Testis (tissue), 3 donors: ENCODE data around the gene WHRN. TPM values are rescaled to one million over a fixed set of nuclear protein-coding genes. Genes with fewer than 3 reads are reported as not detected.

Source experiments
- DNase-seq: peaks from one replicate; pipeline ENCODE4 v3.0.0-alpha.2; 2019
- H3K27ac ChIP-seq, 2 donors: fragments of 200-600 bp; sonication (generic); one replicate each; pipeline ENCODE4 v1.5.1; 2019
- H3K27me3 ChIP-seq: fragments of 200-600 bp; sonication (generic); one replicate; pipeline ENCODE4 v1.5.1; 2019
- H3K36me3 ChIP-seq: fragments of 200-600 bp; sonication (generic); one replicate; pipeline ENCODE4 v1.5.1; 2017; ENCODE audit warnings: low read depth; ENCODE audit errors: missing control alignments
- H3K4me1 ChIP-seq: fragments of 200-600 bp; sonication (generic); one replicate; pipeline ENCODE4 v1.5.1; 2019
- H3K4me3 ChIP-seq, 2 donors: fragments of 200-600 bp; sonication (generic); one replicate each; pipeline ENCODE4 v1.5.1; 2017 to 2019
- H3K9me3 ChIP-seq: fragments of 200-600 bp; sonication (generic); one replicate; pipeline ENCODE4 v1.5.1; 2017
- CTCF ChIP-seq, 3 experiments: fragments of 450-650 bp in 2 of 3; fragments of 200-600 bp in 1 of 3; sonication (generic) in 1 of 3; IDR thresholded peaks; one replicate each; pipeline ENCODE4 v1.5.1; 2016 to 2019; ENCODE audit warnings: antibody characterized with exemption in 3 of 3, mild to moderate bottlenecking in 2 of 3, moderate library complexity in 1 of 3
- POLR2A ChIP-seq: fragments of 450-650 bp; IDR thresholded peaks from one replicate; pipeline ENCODE4 v1.6.1; 2017; ENCODE audit warnings: antibody characterized with exemption, mild to moderate bottlenecking, moderate library complexity
- WGBS, 2 donors: methylation state at CpG; one replicate each; pipeline ENCODE4 v1.1.5; 2018; 5-methylcytosine and 5-hydroxymethylcytosine counted together
- intact Hi-C: fragments of 100-400 bp; cut with DNase I; formaldehyde crosslinking; loops from one replicate; pipeline ENCODE4 v1.15.1; 2023; ENCODE audit warnings: low total_unique reads
- polyA plus RNA-seq: library from polyadenylated mRNA; stranded (reverse); fragments of 350-450 nt; fragmentation: Illumina TruSeq; extraction: RNeasy Lipid Tissue Mini Kit (QIAGEN cat#74804); gene quantifications from one replicate; pipeline ENCODE4 v1.2.3, GENCODE V29; 2014; ENCODE audit warnings: low read depth, low replicate concordance; ENCODE audit not compliant: insufficient read depth
- total RNA-seq, 2 donors: library from RNA; depleted of rRNA; stranded (reverse); fragments of >200 nt; gene quantifications; one replicate each; pipeline ENCODE4 v1.2.3, GENCODE V29; 2016

The WHRN gene
- total and polyA plus RNA-seq, 3 donors from 2014 or later: 70.3 to 208 (median 181) TPM

- Histone ChIP-seq H3K27ac (peak overlapping the region; percentile 55 to 68), H3K27me3 (no peaks in the 10 kb centered on the region), H3K36me3 (no peaks in the 10 kb centered on the region), H3K4me3 (no peak overlapping the region), H3K9me3 (no peaks in the 10 kb centered on the region), H3K4me1 (peaks cover 33% of the 10 kb centered on the region)
- no peak for DNase-seq
- no peak for TF ChIP-seq CTCF (IDR thresholded peaks at IDR 0.05)
- no peak for TF ChIP-seq POLR2A
- WGBS, 2 donors: 26 to 36% methylated on average over 7 of the region's 7 CpGs
- intact Hi-C loops: no loop called here
Measured at GRCh38 chr9:114394523-114395333, 110.5 kb downstream of the WHRN start.

GRCh38 chr9:114392749-114393112 lies 112.5 kb downstream of the WHRN start:
- DNase-seq: peak; percentile 49
- Histone ChIP-seq H3K4me3 (no peak overlapping the region), H3K9me3 (no peaks in the 10 kb centered on the region), H3K36me3 (no peaks in the 10 kb centered on the region), H3K4me1 (peaks cover 44% of the 10 kb centered on the region), H3K27me3 (no peaks in the 10 kb centered on the region), H3K27ac (peak overlapping the region in 1 of 2 donors; percentile 67)
- intact Hi-C loops: no loop called here
- TF ChIP-seq CTCF (IDR thresholded peaks at IDR 0.05): no peak
- TF ChIP-seq POLR2A: no peak
- 31 to 36% methylated on average over 3 of the region's 3 CpGs for WGBS, 2 donors

GRCh38 chr9:114390952-114391351 lies 114.3 kb downstream of the WHRN start:
- H3K27ac ChIP-seq: no peak overlapping the region
- no peak overlapping the region for H3K4me3 ChIP-seq
- H3K27me3 ChIP-seq: no peaks in the 10 kb centered on the region
- intact Hi-C loops: no loop called here
- no peak for DNase-seq
- H3K4me1 ChIP-seq: peaks cover 37% of the 10 kb centered on the region
- WGBS, 2 donors: 73 to 96% methylated on average over 2 of the region's 2 CpGs
- no peaks in the 10 kb centered on the region for H3K36me3 ChIP-seq
- H3K9me3 ChIP-seq: no peaks in the 10 kb centered on the region
- TF ChIP-seq POLR2A (no peak), CTCF (IDR thresholded peaks at IDR 0.05) (no peak)

- intact Hi-C loops: no loop called here
Measured at GRCh38 chr9:114389612-114390368, 115.5 kb downstream of the WHRN start.

More at GRCh38 chr9:114389612-114390368, 115.5 kb downstream of the WHRN start:
- Histone ChIP-seq H3K36me3 (no peaks in the 10 kb centered on the region), H3K4me1 (peaks cover 41% of the 10 kb centered on the region), H3K27me3 (no peaks in the 10 kb centered on the region), H3K9me3 (no peaks in the 10 kb centered on the region), H3K4me3 (no peak overlapping the region), H3K27ac (peak overlapping the region in 1 of 2 donors; percentile 88)
- WGBS, 2 donors: 84 to 88% methylated on average over 7 of the region's 7 CpGs
- no peak for TF ChIP-seq CTCF (IDR thresholded peaks at IDR 0.05)
- no peak for TF ChIP-seq POLR2A
- DNase-seq: no peak
